ENCODE results near the gene CDC26. TPM values are rescaled to one million over a fixed set of nuclear protein-coding genes. Genes with fewer than 3 reads are reported as not detected.
A peak's percentile ranks its signal among the peaks of the same experiment; 100 is the strongest.
"Not testable (repeated sequence)": the region's sequence is repeated elsewhere in the genome, so short reads cannot be mapped to it uniquely, and the experiment has no call there.

Gene CDC26
- total and polyA plus RNA-seq, 7 experiments from 2014 or later, result 21.7 to 185 (median 36.3) TPM

DNA sequence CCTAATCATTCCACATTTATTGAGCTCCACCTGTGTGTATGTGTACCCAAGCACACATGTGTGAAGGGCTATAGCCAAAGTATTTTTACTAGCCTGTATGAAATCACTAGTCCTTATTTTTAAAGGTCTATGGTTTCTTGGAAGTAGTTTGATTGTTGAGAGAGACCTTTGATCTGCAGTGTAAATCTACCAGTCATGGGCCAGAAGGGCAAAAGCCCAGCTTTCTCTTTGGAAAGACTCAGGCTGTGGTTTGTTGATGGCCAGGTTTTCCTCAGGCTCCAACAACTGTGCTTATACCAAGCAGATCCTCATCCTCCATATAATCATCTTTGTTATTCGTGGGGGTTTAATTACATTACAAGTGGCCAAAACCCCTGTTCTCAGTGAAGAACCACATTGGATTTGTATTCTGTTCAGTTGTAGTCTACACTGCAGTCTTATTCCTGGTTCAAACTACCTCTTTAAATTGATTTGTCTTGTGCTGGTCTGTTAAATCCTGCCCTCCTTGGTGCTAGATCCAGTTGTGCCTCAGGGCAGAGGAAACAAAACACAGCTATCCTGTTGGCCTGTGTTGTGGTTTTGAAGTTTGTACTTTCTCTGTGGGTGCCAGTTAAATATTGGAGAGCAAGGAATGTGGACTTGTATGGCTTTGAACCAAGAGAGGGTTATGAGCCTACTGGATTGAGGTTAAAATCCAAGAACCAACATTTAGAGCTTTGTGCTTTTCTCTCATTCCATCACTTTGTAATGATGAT lies 13.3 kb downstream of the CDC26 start:
- no peaks in the 10 kb centered on the region for H3K4me1 ChIP-seq (ENCODE audit: control insufficient read depth in 2 of 2, insufficient read depth in 2 of 2, low read length in 2 of 2)
- POLR2A ChIA-PET, result no interaction called here
- H3K9me3 Mint-ChIP-seq, result no peaks in the 10 kb centered on the region
- H3K4me3 ChIP-seq (ENCODE audit: low read length), result no peak overlapping the region
- no peaks in the 10 kb centered on the region for H3K9me3 ChIP-seq (ENCODE audit: control insufficient read depth in 2 of 3, low read length in 3 of 3)
- no peak overlapping the region for H3K27ac Mint-ChIP-seq
- ATAC-seq (no peak), DNase-seq (no peak)
- no peaks in the 10 kb centered on the region for H3K27me3 Mint-ChIP-seq
- H3K36me3 Mint-ChIP-seq, result peaks cover 11 to 54% (median 32%) of the 10 kb centered on the region in 5 donors
- H3K4me3 Mint-ChIP-seq, result no peak overlapping the region
- H3K4me1 Mint-ChIP-seq, result peaks cover 0 to 2% (median 0%) of the 10 kb centered on the region in 7 donors
- no peak overlapping the region for H3K27ac ChIP-seq (ENCODE audit: low read depth, low read length)
- intact Hi-C loops (cut with micrococcal nuclease), result no loop called here
- CTCF ChIA-PET, result no interaction called here
- H3K27me3 ChIP-seq (ENCODE audit: control insufficient read depth in 2 of 2, insufficient read depth in 2 of 2, low read length in 2 of 2), result no peaks in the 10 kb centered on the region
- peaks cover 3 to 28% (median 4%) of the 10 kb centered on the region in 3 experiments for H3K36me3 ChIP-seq (ENCODE audit: control insufficient read depth in 2 of 3, insufficient read depth in 3 of 3, low read length in 3 of 3)

DNA sequence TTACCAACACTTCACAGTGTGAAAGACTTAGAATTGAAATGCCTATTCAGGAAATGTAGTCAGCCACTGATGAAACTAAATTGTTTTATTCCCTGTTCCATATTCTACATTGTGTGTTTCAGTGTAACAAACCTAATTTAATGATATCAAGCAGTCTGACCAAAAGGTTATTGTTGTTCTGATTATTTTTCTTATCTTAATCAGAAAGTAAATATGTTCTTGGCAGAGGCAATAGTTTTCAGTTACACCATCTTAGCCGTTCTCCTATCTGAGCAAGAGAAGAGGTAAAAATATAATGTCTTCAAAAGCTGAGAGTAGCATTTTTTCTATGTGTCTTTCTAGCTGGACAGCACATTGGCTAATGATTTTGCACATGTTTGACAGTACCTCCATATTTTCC lies 17.1 kb downstream of the CDC26 start:
- intact Hi-C loops (cut with micrococcal nuclease), result no loop called here
- peaks cover 0 to 2% (median 0%) of the 10 kb centered on the region in 7 donors for H3K4me1 Mint-ChIP-seq
- H3K4me3 Mint-ChIP-seq, result no peak overlapping the region
- peaks cover 7 to 51% (median 28%) of the 10 kb centered on the region in 5 donors for H3K36me3 Mint-ChIP-seq
- no peaks in the 10 kb centered on the region for H3K27me3 ChIP-seq (ENCODE audit: control insufficient read depth in 2 of 2, insufficient read depth in 2 of 2, low read length in 2 of 2)
- POLR2A ChIA-PET, result no interaction called here
- H3K27ac Mint-ChIP-seq, result no peak overlapping the region
- no peaks in the 10 kb centered on the region for H3K9me3 ChIP-seq (ENCODE audit: control insufficient read depth in 2 of 3, low read length in 3 of 3)
- H3K9me3 Mint-ChIP-seq, result no peaks in the 10 kb centered on the region
- no peaks in the 10 kb centered on the region for H3K27me3 Mint-ChIP-seq
- peaks cover 0 to 19% (median 0%) of the 10 kb centered on the region in 3 experiments for H3K36me3 ChIP-seq (ENCODE audit: control insufficient read depth in 2 of 3, insufficient read depth in 3 of 3, low read length in 3 of 3)
- H3K4me3 ChIP-seq (ENCODE audit: low read length), result no peak overlapping the region
- CTCF ChIA-PET, result interaction anchor here (0.6 kb wide), 1 partner anchor 1565 kb away, joined by 3 read pairs; no protein-coding TSS in a partner anchor
- no peak overlapping the region for H3K27ac ChIP-seq (ENCODE audit: low read depth, low read length)
- H3K4me1 ChIP-seq (ENCODE audit: control insufficient read depth in 2 of 2, insufficient read depth in 2 of 2, low read length in 2 of 2), result no peaks in the 10 kb centered on the region
- ATAC-seq, result no peak
- DNase-seq, result no peak

DNA sequence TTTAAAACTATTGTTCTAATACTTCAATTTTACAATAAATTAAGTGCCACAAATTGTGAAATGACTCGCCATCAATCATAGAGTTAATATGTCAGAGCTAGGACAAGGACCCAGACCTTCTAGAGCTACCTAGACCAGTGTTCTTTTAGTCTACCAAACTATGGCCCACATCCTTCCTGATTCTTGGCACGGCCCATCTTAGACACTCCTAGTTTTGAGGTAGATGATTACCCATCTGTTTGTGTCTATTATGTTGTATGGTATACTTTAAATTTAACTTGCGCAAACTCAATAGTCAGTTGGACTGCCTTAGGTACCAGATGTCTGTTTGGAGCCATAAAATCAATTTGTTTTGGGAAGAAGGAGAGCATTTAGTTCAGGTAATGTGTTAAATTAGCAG lies 17.5 kb downstream of the CDC26 start:
- H3K27me3 ChIP-seq (ENCODE audit: control insufficient read depth in 2 of 2, insufficient read depth in 2 of 2, low read length in 2 of 2), result no peaks in the 10 kb centered on the region
- no peak overlapping the region for H3K4me3 ChIP-seq (ENCODE audit: low read length)
- Mint-ChIP-seq H3K4me3 (no peak overlapping the region), H3K36me3 (peaks cover 7 to 52% (median 31%) of the 10 kb centered on the region in 5 donors), H3K27ac (no peak overlapping the region), H3K4me1 (peaks cover 0 to 2% (median 0%) of the 10 kb centered on the region in 7 donors), H3K9me3 (no peaks in the 10 kb centered on the region), H3K27me3 (no peaks in the 10 kb centered on the region)
- DNase-seq (no peak), ATAC-seq (no peak)
- H3K36me3 ChIP-seq (ENCODE audit: control insufficient read depth in 2 of 3, insufficient read depth in 3 of 3, low read length in 3 of 3), result peaks cover 0 to 19% (median 0%) of the 10 kb centered on the region in 3 experiments
- no peaks in the 10 kb centered on the region for H3K4me1 ChIP-seq (ENCODE audit: control insufficient read depth in 2 of 2, insufficient read depth in 2 of 2, low read length in 2 of 2)
- POLR2A ChIA-PET, result no interaction called here
- CTCF ChIA-PET, result interaction anchor here (0.6 kb wide), 1 partner anchor 1565 kb away, joined by 3 read pairs; no protein-coding TSS in a partner anchor
- no peak overlapping the region for H3K27ac ChIP-seq (ENCODE audit: low read depth, low read length)
- H3K9me3 ChIP-seq (ENCODE audit: control insufficient read depth in 2 of 3, low read length in 3 of 3), result no peaks in the 10 kb centered on the region
- intact Hi-C loops (cut with micrococcal nuclease), result no loop called here

DNA sequence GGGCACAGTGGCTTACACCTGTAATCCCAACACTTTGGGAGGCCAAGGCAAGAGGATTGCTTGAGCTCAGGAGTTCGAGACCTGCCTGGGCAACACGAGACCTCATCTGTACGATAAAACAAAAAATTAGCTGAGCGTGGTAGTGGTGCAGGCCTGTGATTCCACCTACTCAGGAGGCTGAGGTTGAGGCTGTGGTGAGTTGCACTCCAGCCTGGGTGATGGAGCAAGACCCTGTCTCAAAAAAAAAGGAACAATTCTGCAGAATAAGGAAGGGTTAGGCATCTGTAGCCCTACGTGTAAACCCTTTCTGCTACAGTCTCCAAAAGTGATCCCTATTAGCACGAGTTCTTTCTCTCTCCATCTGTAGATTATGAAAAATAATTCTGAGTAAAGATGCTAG lies 19.9 kb downstream of the CDC26 start:
- ChIA-PET CTCF (no interaction called here), POLR2A (no interaction called here)
- Histone ChIP-seq H3K4me1 (ENCODE audit: control insufficient read depth in 2 of 2, insufficient read depth in 2 of 2, low read length in 2 of 2) (no peaks in the 10 kb centered on the region), H3K36me3 (ENCODE audit: control insufficient read depth in 2 of 3, insufficient read depth in 3 of 3, low read length in 3 of 3) (peaks cover 0 to 16% (median 0%) of the 10 kb centered on the region in 3 experiments), H3K9me3 (ENCODE audit: control insufficient read depth in 2 of 3, low read length in 3 of 3) (no peaks in the 10 kb centered on the region), H3K27ac (ENCODE audit: low read depth, low read length) (no peak overlapping the region), H3K4me3 (ENCODE audit: low read length) (no peak overlapping the region), H3K27me3 (ENCODE audit: control insufficient read depth in 2 of 2, insufficient read depth in 2 of 2, low read length in 2 of 2) (no peaks in the 10 kb centered on the region)
- Mint-ChIP-seq H3K9me3 (peaks cover 0 to 6% (median 0%) of the 10 kb centered on the region in 11 donors), H3K27ac (no peak overlapping the region), H3K4me1 (peaks cover 0 to 2% (median 0%) of the 10 kb centered on the region in 7 donors), H3K4me3 (no peak overlapping the region), H3K36me3 (peaks cover 7 to 39% (median 32%) of the 10 kb centered on the region in 5 donors), H3K27me3 (no peaks in the 10 kb centered on the region)
- ATAC-seq (peak; percentile 57), DNase-seq (no peak)
- intact Hi-C loops (cut with micrococcal nuclease), result no loop called here

DNA sequence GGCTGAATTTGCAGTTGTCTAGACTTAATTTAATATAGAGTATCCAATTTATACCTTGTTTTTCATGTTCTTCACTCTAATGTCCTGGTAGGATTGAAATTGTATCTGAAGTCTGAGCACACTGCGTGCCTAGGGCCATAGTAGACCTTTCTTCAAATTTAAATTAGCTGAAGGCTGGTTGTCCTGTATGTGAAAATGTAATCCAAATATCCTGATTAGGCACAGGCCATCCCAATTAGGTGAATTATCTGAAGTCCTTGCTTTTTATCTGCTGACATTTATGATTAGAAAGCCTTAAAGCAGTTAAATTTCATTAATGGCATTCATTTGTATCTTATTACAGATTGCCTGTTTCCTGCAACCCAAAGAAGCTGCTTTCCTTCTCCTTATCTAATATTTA lies 20.4 kb downstream of the CDC26 start:
- Histone ChIP-seq H3K4me1 (ENCODE audit: control insufficient read depth in 2 of 2, insufficient read depth in 2 of 2, low read length in 2 of 2) (no peaks in the 10 kb centered on the region), H3K4me3 (ENCODE audit: low read length) (no peak overlapping the region), H3K27ac (ENCODE audit: low read depth, low read length) (no peak overlapping the region), H3K36me3 (ENCODE audit: control insufficient read depth in 2 of 3, insufficient read depth in 3 of 3, low read length in 3 of 3) (peaks cover 0 to 12% (median 0%) of the 10 kb centered on the region in 3 experiments), H3K27me3 (ENCODE audit: control insufficient read depth in 2 of 2, insufficient read depth in 2 of 2, low read length in 2 of 2) (no peaks in the 10 kb centered on the region), H3K9me3 (ENCODE audit: control insufficient read depth in 2 of 3, low read length in 3 of 3) (no peaks in the 10 kb centered on the region)
- H3K4me1 Mint-ChIP-seq, result peaks cover 0 to under 1% (median 0%) of the 10 kb centered on the region in 7 donors
- no peaks in the 10 kb centered on the region for H3K27me3 Mint-ChIP-seq
- no peak overlapping the region for H3K4me3 Mint-ChIP-seq
- CTCF ChIA-PET, result no interaction called here
- DNase-seq (no peak), ATAC-seq (no peak)
- POLR2A ChIA-PET, result no interaction called here
- intact Hi-C loops (cut with micrococcal nuclease), result no loop called here
- H3K9me3 Mint-ChIP-seq, result peaks cover 0 to 6% (median 0%) of the 10 kb centered on the region in 11 donors
- no peak overlapping the region for H3K27ac Mint-ChIP-seq
- peaks cover 3 to 34% (median 28%) of the 10 kb centered on the region in 5 donors for H3K36me3 Mint-ChIP-seq

DNA sequence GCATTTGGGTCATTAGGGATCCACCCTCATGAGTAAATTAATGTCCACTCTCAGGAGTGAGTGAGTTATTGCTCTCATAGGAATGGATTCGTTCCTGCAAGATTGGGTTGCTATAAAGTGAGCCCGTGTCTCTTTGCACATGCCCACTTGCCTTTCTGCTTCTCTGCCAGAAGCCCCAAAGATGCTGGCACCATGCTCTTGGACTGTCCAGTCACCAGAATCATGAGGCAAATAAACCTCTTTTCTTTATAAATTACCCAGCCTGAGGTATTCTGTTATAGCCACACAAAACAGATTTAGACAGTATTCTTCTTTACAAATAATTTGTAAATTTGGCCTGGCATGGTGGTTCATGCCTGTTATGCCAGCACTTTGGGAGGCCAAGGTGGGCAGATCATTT lies 24.6 kb downstream of the CDC26 start:
- ChIA-PET CTCF (no interaction called here), POLR2A (no interaction called here)
- Mint-ChIP-seq H3K27me3 (no peaks in the 10 kb centered on the region), H3K9me3 (peaks cover 0 to 15% (median 2%) of the 10 kb centered on the region in 11 donors), H3K36me3 (peaks cover 0 to 14% (median 13%) of the 10 kb centered on the region in 5 donors), H3K4me3 (no peak overlapping the region), H3K4me1 (no peaks in the 10 kb centered on the region), H3K27ac (no peak overlapping the region)
- Histone ChIP-seq H3K27ac (ENCODE audit: low read depth, low read length) (no peak overlapping the region), H3K27me3 (ENCODE audit: control insufficient read depth in 2 of 2, insufficient read depth in 2 of 2, low read length in 2 of 2) (no peaks in the 10 kb centered on the region), H3K36me3 (ENCODE audit: control insufficient read depth in 2 of 3, insufficient read depth in 3 of 3, low read length in 3 of 3) (no peaks in the 10 kb centered on the region), H3K4me1 (ENCODE audit: control insufficient read depth in 2 of 2, insufficient read depth in 2 of 2, low read length in 2 of 2) (no peaks in the 10 kb centered on the region), H3K9me3 (ENCODE audit: control insufficient read depth in 2 of 3, low read length in 3 of 3) (no peaks in the 10 kb centered on the region), H3K4me3 (ENCODE audit: low read length) (no peak overlapping the region)
- ATAC-seq, result no peak
- intact Hi-C loops (cut with micrococcal nuclease), result no loop called here
- no peak for DNase-seq

DNA sequence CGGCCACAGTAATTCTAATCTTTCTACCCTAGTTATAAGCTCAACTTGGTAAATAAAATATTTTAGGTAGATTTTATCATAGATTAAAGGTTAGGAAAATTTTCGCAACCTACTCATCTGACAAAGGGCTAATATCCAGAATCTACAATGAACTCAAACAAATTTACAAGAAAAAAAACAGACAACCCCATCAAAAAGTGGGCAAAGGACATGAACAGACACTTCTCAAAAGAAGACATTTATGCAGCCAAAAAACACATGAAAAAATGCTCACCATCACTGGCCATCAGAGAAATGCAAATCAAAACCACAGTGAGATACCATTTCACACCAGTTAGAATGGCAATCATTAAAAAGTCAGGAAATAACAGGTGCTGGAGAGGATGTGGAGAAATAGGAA lies 25.7 kb downstream of the CDC26 start:
- POLR2A ChIA-PET, result not testable (repeated sequence)

More for the DNA sequence above, 25.7 kb downstream of the CDC26 start:
- H3K27me3 ChIP-seq (ENCODE audit: control insufficient read depth in 2 of 2, insufficient read depth in 2 of 2, low read length in 2 of 2); H3K27me3 Mint-ChIP-seq; H3K4me1 ChIP-seq (ENCODE audit: control insufficient read depth in 2 of 2, insufficient read depth in 2 of 2, low read length in 2 of 2); H3K27ac Mint-ChIP-seq; H3K4me3 ChIP-seq (ENCODE audit: low read length); ATAC-seq; DNase-seq; H3K4me3 Mint-ChIP-seq; CTCF ChIA-PET; H3K9me3 ChIP-seq (ENCODE audit: control insufficient read depth in 2 of 3, low read length in 3 of 3); H3K27ac ChIP-seq (ENCODE audit: low read depth, low read length); H3K4me1 Mint-ChIP-seq; intact Hi-C loops (cut with micrococcal nuclease); H3K36me3 ChIP-seq (ENCODE audit: control insufficient read depth in 2 of 3, insufficient read depth in 3 of 3, low read length in 3 of 3): not testable (repeated sequence)
- Mint-ChIP-seq H3K9me3 (peaks cover 0 to 15% (median 2%) of the 10 kb centered on the region in 11 donors), H3K36me3 (peaks cover 0 to 13% (median 13%) of the 10 kb centered on the region in 5 donors)
